KOPT-K1 (cell line): ENCODE results near the gene RRAS2.
"Not testable (repeated sequence)": the region's sequence is repeated elsewhere in the genome, so short reads cannot be mapped to it uniquely, and the experiment has no call there.

Source experiments
- H3K27ac ChIP-seq: fragments of 200-600 bp; sonication (generic); 2 replicates; pipeline ENCODE4 v1.5.1; 2016; ENCODE audit warnings: antibody characterized with exemption, mild to moderate bottlenecking, low read depth, low read length; ENCODE audit not compliant: poor library complexity, severe bottlenecking
- H3K36me3 ChIP-seq: fragments of 200-600 bp; sonication (generic); 2 replicates; pipeline ENCODE4 v1.5.1; 2017; ENCODE audit warnings: antibody characterized with exemption, mild to moderate bottlenecking, low read length, moderate library complexity; ENCODE audit not compliant: insufficient read depth
- H3K9me3 ChIP-seq: fragments of 200-600 bp; sonication (generic); 2 replicates; pipeline ENCODE4 v1.5.1; 2017; ENCODE audit warnings: antibody characterized with exemption, low read length, mild to moderate bottlenecking; ENCODE audit not compliant: insufficient read depth, poor library complexity, severe bottlenecking

RRAS2 gene

DNA sequence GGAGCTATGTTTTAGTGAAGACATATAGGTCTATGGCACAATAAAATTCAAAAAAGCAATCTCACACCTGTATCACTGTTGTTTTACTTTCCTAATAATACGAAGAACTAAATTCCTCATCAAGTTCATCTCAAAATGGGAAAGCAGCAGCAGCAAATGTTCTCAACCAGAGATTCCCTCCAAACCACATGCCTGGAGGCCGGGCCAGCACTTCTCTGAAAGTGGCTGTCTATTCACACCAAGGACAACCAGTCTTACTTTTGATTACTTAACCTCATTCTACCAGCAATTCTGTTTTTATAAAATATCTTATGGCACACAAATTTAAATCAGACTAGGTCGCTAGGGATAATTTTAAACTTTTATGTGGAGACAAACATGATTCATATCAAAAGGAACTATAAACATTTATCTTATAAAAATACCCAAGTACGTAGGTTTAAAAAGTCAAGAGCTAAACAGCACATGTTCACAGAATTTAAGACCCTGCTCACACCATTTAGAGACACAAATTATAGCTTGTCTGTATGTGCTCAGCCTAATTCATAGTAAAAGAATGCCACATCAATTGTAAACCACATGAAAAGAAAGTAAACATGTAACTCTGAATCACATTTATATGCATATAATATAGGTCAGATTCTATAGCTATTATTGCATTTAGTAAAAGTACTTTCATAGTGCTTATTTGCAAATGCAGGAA, 46.1 kb downstream of the RRAS2 start:
- Histone ChIP-seq H3K27ac (no peak overlapping the region), H3K36me3 (no peaks in the 10 kb centered on the region), H3K9me3 (no peaks in the 10 kb centered on the region)

DNA sequence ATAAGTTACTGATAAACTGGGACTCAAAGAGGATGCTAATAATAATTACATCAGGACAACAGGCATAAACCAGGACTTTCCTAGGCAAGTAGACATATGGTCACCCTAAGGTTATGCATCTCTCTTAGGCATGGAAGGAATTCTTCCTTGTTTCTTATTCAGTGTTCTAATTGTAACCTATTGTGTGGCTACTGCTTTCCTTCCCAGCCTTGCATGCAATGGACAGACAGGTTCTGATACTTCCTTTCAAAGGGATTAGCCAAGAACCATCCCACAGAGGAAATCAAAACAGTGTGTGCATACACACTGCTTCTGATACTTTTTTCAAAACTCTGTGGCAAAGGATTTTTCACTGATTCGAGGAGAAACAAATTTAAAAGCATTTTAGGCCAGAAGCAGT, 48.3 kb downstream of the RRAS2 start:
- no peaks in the 10 kb centered on the region for H3K36me3 ChIP-seq
- H3K9me3 ChIP-seq: no peaks in the 10 kb centered on the region
- H3K27ac ChIP-seq: no peak overlapping the region

- H3K36me3 ChIP-seq: no peaks in the 10 kb centered on the region
- no peaks in the 10 kb centered on the region for H3K9me3 ChIP-seq
- peak overlapping the region; percentile 9 for H3K27ac ChIP-seq
Measured at GRCh38 chr11:14309425-14310192, 49.4 kb downstream of the RRAS2 start.

GRCh38 chr11:14308897-14309387, 50.0 kb downstream of the RRAS2 start:
- peak overlapping the region; percentile 9 for H3K27ac ChIP-seq
- H3K9me3 ChIP-seq: no peaks in the 10 kb centered on the region
- no peaks in the 10 kb centered on the region for H3K36me3 ChIP-seq

DNA sequence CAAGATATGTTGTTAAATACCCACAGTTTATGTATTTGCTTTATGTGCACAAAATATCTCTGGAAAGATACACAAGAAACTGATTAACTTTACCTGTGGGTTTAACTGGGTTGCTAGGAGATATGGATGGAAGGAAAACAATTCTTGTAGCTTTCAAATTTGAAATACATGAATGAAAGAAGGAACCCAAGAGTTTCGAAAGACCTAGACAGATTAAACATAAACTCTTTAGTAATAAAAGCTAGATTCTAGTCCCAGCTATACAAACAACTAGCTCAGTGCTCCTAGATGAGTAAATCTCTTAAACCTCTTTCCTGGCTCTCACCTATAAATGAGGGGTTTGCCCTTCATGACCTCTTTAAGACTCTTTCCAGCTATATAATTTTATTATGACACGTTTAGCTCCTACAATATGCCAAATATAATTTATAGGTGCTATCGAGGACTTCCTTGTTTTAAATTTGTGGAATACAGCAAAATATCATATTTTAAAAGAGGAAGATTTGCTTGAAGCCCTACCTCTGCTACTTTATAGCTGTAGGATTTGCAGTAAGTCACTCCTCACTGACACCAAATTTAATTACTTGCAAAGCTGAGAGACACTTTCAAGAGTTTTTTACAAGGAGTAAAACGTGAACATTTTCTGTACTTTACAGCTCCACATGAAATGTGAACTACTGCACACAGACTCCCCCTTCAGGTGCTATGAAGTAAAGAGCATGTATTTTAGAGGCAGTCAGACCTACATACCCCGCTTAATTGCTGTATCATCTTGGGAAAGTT, 50.7 kb downstream of the RRAS2 start:
- H3K27ac ChIP-seq: no peak overlapping the region

DNA sequence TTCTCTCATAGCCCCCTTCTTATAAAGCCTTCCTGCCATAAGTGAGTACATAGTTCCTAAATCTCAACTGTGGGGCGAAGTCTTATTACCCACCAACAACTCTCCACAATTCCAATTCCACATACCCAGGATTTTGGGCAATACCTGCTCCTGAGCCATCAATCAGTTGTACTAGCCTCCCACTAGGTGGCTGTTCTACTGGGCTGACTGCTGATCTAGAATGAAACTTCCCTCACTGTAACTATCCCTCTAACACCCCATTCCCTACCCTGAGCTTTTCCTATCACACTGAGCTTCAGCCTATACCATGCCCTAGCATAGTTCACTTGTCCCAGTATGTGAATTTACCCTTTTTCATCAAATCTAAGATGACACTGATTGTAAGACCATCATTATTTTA, 52.5 kb downstream of the RRAS2 start:
- Histone ChIP-seq H3K36me3 (no peaks in the 10 kb centered on the region), H3K9me3 (no peaks in the 10 kb centered on the region), H3K27ac (no peak overlapping the region)

More for the DNA sequence above, 50.7 kb downstream of the RRAS2 start:
- Histone ChIP-seq H3K36me3 (no peaks in the 10 kb centered on the region), H3K9me3 (no peaks in the 10 kb centered on the region)

DNA sequence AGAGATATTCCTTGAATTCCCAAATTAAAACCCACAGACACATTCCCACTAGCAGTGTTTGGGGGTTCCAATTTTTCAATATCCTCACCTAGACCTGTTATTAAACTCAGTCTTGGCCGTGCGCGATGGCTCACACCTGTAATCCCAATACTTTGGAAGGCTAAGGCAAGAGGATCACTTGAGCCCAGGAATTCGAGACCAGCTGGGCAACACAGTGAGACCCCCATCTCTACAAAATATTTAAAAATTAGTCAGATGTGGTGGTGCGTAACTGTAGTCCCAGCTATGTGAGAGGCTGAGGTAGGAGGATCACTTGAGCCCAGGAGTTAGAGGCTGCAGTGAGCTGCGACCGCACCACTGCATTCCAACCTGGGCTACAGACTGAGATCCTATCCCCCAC, 53.3 kb downstream of the RRAS2 start:
- no peaks in the 10 kb centered on the region for H3K9me3 ChIP-seq
- no peak overlapping the region for H3K27ac ChIP-seq
- no peaks in the 10 kb centered on the region for H3K36me3 ChIP-seq

- H3K9me3 ChIP-seq: no peaks in the 10 kb centered on the region
- H3K27ac ChIP-seq: no peak overlapping the region
- no peaks in the 10 kb centered on the region for H3K36me3 ChIP-seq
Measured at GRCh38 chr11:14304601-14305000, 54.4 kb downstream of the RRAS2 start.

GRCh38 chr11:14300661-14301304, 58.2 kb downstream of the RRAS2 start:
- no peak overlapping the region for H3K27ac ChIP-seq
- no peaks in the 10 kb centered on the region for H3K9me3 ChIP-seq
- no peaks in the 10 kb centered on the region for H3K36me3 ChIP-seq

DNA sequence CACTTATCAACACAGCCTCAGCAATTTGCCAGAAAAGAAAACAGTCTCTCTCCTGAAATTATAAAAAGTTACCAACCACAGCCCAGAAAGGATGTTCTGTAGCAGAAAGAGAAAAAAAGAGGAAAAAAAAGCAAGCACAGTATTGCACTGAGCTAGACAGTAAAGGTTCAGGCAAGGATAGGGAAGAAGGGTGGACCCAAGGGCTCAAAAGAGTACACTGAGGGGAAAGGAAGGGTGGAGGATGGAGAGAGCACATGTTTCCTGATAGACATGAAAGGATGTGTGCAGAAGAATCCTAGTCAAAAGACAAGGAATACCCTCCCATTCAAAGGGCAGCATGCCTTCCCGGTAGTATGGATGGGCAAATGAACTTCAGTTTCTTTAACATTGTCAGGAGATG, 59.1 kb downstream of the RRAS2 start:
- Histone ChIP-seq H3K9me3 (no peaks in the 10 kb centered on the region), H3K36me3 (peaks cover 4% of the 10 kb centered on the region; the same call in 1 of the 2 replicates), H3K27ac (no peak overlapping the region)

GRCh38 chr11:14290422-14290821, 68.6 kb downstream of the RRAS2 start:
- H3K36me3 ChIP-seq: peaks cover 89% of the 10 kb centered on the region
- H3K27ac ChIP-seq: no peak overlapping the region
- no peaks in the 10 kb centered on the region for H3K9me3 ChIP-seq

DNA sequence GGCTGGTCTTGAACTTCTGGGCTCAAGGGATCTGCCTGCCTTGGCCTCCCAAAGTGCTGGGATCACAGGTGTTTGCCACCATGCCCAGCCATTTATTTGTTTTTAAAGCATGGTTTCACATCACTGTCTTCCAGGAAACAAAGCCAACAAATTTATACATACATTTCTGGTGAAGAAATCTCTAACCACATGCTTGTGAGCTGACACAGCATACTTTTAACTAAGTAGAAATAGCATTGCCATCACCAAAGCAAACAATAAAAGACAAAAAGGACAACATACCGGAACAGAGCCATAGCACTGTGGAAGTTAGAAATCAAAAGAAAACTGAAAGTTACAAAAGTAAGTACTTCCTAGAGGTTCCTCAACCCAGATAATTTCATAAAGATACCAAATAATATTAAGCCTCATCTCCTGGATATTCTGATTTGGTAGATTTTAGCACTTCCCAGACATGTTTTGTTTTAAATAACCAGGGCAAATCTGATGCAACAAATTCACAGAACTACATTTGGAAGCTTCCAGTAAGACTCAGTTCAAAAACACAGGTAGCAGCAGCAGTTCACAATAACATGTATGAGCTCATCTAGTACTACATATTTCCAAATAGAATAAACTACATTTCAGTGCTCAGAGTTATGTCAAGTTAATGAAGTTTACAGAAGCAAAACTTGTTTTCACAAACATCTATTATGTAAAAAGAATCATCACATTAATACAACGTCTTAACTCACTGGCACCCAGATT, 70.6 kb downstream of the RRAS2 start:
- H3K27ac ChIP-seq: no peak overlapping the region
- H3K36me3 ChIP-seq: peaks cover 88% of the 10 kb centered on the region
- no peaks in the 10 kb centered on the region for H3K9me3 ChIP-seq

- H3K36me3 ChIP-seq: peaks cover 63% of the 10 kb centered on the region
- not testable (repeated sequence) for H3K27ac ChIP-seq, H3K9me3 ChIP-seq
Measured at GRCh38 chr11:14278869-14279268, 80.1 kb downstream of the RRAS2 start.

DNA sequence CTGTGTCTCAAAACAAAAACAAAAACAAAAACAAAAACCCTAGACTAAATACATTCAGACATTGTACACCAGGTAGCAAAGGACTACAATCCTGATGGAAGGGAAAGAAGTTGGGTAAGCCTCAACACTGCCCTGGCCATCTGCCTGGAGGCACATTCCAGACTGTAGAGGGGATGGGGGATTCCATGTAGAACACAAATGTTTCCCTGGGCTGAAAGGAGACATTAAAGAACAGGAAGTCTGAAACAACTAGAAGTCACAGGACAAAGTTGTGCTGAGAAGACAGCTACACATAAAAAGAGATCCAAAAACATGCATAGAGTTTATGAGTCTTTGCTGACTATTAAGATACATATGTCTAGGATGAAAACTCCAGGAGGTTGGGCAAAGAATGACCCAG, 83.9 kb downstream of the RRAS2 start:
- peaks cover 41% of the 10 kb centered on the region for H3K36me3 ChIP-seq
- H3K9me3 ChIP-seq: no peaks in the 10 kb centered on the region
- no peak overlapping the region for H3K27ac ChIP-seq
